Endothelial cell of umbilical vein (primary cell): ENCODE data around the gene BTBD2. TPM values are rescaled to one million over a fixed set of nuclear protein-coding genes. Genes with fewer than 3 reads are reported as not detected.

Experiments used
- BruUV-seq: library from RNA; stranded (reverse); fragments of 400-500 nt; replicated peaks from 2 replicates; lab custom pipeline; 2021; lab: Mats Ljungman, UMichigan
- CTCF ChIA-PET: fragments of 300-600, 350-600 bp; sonication (Branson Sonifier 250); formaldehyde crosslinking; loops from one replicate; lab custom pipeline; 2021; ENCODE audit warnings: antibody characterized with exemption, inconsistent platforms; lab: Charles Lee
- POLR2A ChIA-PET: fragments of 300-600, 350-600 bp; sonication (Branson Sonifier 250); formaldehyde crosslinking; loops from one replicate; lab custom pipeline; 2021; ENCODE audit warnings: antibody characterized with exemption, inconsistent platforms; lab: Charles Lee
- DNase-seq: peaks from one replicate; pipeline ENCODE4 v3.0.0-alpha.2; 2011; ENCODE audit warnings: low read depth, low spot score
- FAIRE-seq: peaks from 2 replicates; lab custom pipeline; 2011; peaks lifted over from hg19 to GRCh38; lab: Jason Lieb, UNC
- H2AFZ ChIP-seq: 2 replicates; pipeline ENCODE4 v1.6.0; 2012; ENCODE audit warnings: low read depth, low read length, control low read depth, inconsistent platforms
- H3K27ac ChIP-seq: 2 replicates; pipeline ENCODE4 v1.5.1; 2011; ENCODE audit warnings: low read depth, mild to moderate bottlenecking, control low read depth, low read length, moderate library complexity; ENCODE audit not compliant: insufficient read depth
- H3K27me3 ChIP-seq, 2 experiments: 2 replicates each; pipeline versions ENCODE4 v1.6.0 to v1.6.1; 2011; ENCODE audit warnings: low read length in 2 of 2, mixed read lengths in 1 of 2; ENCODE audit not compliant: control insufficient read depth in 2 of 2, insufficient read depth in 2 of 2
- H3K36me3 ChIP-seq, 2 experiments: 2 replicates in 1 of 2; 3 replicates in 1 of 2; pipeline ENCODE4 v1.5.1; 2011; ENCODE audit warnings: low read length in 2 of 2, mild to moderate bottlenecking in 1 of 2, moderate library complexity in 1 of 2; ENCODE audit not compliant: control insufficient read depth in 2 of 2, insufficient read depth in 2 of 2; ENCODE audit errors: extremely low read depth in 1 of 2
- H3K4me1 ChIP-seq: 3 replicates; pipeline ENCODE4 v1.5.1; 2011; ENCODE audit warnings: mild to moderate bottlenecking, low read length; ENCODE audit not compliant: control insufficient read depth, insufficient read depth; ENCODE audit errors: extremely low read depth
- H3K4me2 ChIP-seq: 2 replicates; pipeline ENCODE4 v1.6.1; 2011; ENCODE audit warnings: low read length, control low read depth, mixed read lengths; ENCODE audit not compliant: insufficient read depth
- H3K4me3 ChIP-seq, 3 experiments: fragments of 200-600 bp in 1 of 3; sonication (generic), shearing (Covaris generic) in 1 of 3; replicated peaks in 1 of 3; 2 replicates each; pipeline ENCODE4 v1.5.1; 2011 to 2016; ENCODE audit warnings: control low read depth in 3 of 3, low read length in 3 of 3, mild to moderate bottlenecking in 2 of 3, inconsistent platforms in 1 of 3, low read depth in 1 of 3, moderate library complexity in 1 of 3; ENCODE audit not compliant: insufficient read depth in 1 of 3
- H3K79me2 ChIP-seq: 2 replicates; pipeline ENCODE4 v1.6.0; 2012; ENCODE audit warnings: low read length, inconsistent platforms; ENCODE audit not compliant: control insufficient read depth, insufficient read depth
- H3K9ac ChIP-seq: replicated peaks from 2 replicates; pipeline ENCODE3; 2011; ENCODE audit warnings: low read length, control low read depth; ENCODE audit not compliant: insufficient read depth; ENCODE audit errors: extremely low read depth
- H3K9me1 ChIP-seq: replicated peaks from 3 replicates; pipeline ENCODE4 v1.6.0; 2011; ENCODE audit warnings: mild to moderate bottlenecking, low read length; ENCODE audit not compliant: control insufficient read depth, insufficient read depth; ENCODE audit errors: extremely low read depth
- H3K9me3 ChIP-seq: replicated peaks from 2 replicates; pipeline ENCODE4 v1.5.1; 2012; ENCODE audit warnings: low read length, inconsistent platforms; ENCODE audit not compliant: control insufficient read depth, insufficient read depth
- H4K20me1 ChIP-seq: replicated peaks from 2 replicates; pipeline ENCODE3; 2011; ENCODE audit warnings: mild to moderate bottlenecking, low read length; ENCODE audit not compliant: control insufficient read depth, insufficient read depth; ENCODE audit errors: extremely low read depth
- EZH2 ChIP-seq: IDR thresholded peaks from 2 replicates; pipeline ENCODE4 v1.6.1; 2012; ENCODE audit warnings: borderline replicate concordance, low read depth, mild to moderate bottlenecking, moderate library complexity, low read length, inconsistent platforms; ENCODE audit not compliant: severe bottlenecking
- FOS ChIP-seq: IDR thresholded peaks from 2 replicates; pipeline ENCODE4 v1.6.1; 2011; ENCODE audit warnings: mild to moderate bottlenecking, low read length, moderate library complexity, borderline replicate concordance; ENCODE audit not compliant: insufficient read depth
- GATA2 ChIP-seq: IDR thresholded peaks from 2 replicates; pipeline ENCODE4 v1.7.0; 2011; ENCODE audit warnings: low read depth, mild to moderate bottlenecking, moderate library complexity, mixed read lengths, low read length; ENCODE audit not compliant: insufficient read length, insufficient read depth
- JUN ChIP-seq: IDR thresholded peaks from 2 replicates; pipeline ENCODE4 v1.6.1; 2011; ENCODE audit warnings: borderline replicate concordance, low read depth; ENCODE audit not compliant: insufficient read length, insufficient read depth
- MYC ChIP-seq: IDR thresholded peaks from one replicate; pipeline ENCODE4 v1.6.1; 2011; ENCODE audit warnings: mild to moderate bottlenecking, low read depth, low read length
- POLR2A ChIP-seq: IDR thresholded peaks from 2 replicates; pipeline ENCODE4 v1.6.1; 2012; ENCODE audit warnings: low read depth, mild to moderate bottlenecking, control low read depth, low read length
- POLR2AphosphoS5 ChIP-seq: IDR thresholded peaks from 2 replicates; pipeline ENCODE4 v1.6.1; 2012; ENCODE audit warnings: low read depth, mild to moderate bottlenecking, control low read depth, low read length, moderate library complexity; ENCODE audit not compliant: insufficient read depth
- dilution Hi-C: fragments of 300-500 bp; cut with MboI; formaldehyde crosslinking; loops from one replicate; pipeline ENCODE4 v1.15.0; 2019; ENCODE audit warnings: low sequenced_read_pairs; ENCODE audit not compliant: extremely low pct_ligation_motif_present
- intact Hi-C: fragments of 100-400 bp; cut with micrococcal nuclease; formaldehyde crosslinking; loops from one replicate; pipeline ENCODE4 v1.10.0; 2022
- polyA plus RNA-seq, 4 experiments: library from polyadenylated mRNA; depleted of rRNA in 3 of 4; stranded (reverse) in 3 of 4; unstranded in 1 of 4; fragments of >200 nt; gene quantifications; 2 replicates each; pipeline versions ENCODE4 v1.2.1 to v1.2.3, GENCODE V29; 2011 to 2012; ENCODE audit warnings: missing spikeins in 1 of 4
- total RNA-seq: library from RNA; stranded (reverse); gene quantifications from 2 replicates; pipeline ENCODE4 v1.2.3, GENCODE V29; 2021
- TF ChIP-seq, protein P1 (sequence below), 2 donors: IDR thresholded peaks; 1 replicate in 1 of 2; 2 replicates in 1 of 2; pipeline ENCODE4 v1.5.1; 2011; ENCODE audit warnings: low read length in 2 of 2, mild to moderate bottlenecking in 2 of 2, moderate library complexity in 2 of 2, control low read depth in 1 of 2, inconsistent platforms in 1 of 2, low read depth in 1 of 2; ENCODE audit not compliant: insufficient read depth in 1 of 2; ENCODE audit errors: extremely low read depth in 1 of 2
- TF ChIP-seq, protein P2 (sequence below): IDR thresholded peaks from 2 replicates; pipeline ENCODE4 v1.6.1; 2011; ENCODE audit not compliant: insufficient read depth, insufficient read length

The BTBD2 gene
- total and polyA plus RNA-seq, 2 donors (not counting 3 experiments of a cell fraction or from before 2014, with no cell fraction given): 59.2 to 78.2 TPM

DNA sequence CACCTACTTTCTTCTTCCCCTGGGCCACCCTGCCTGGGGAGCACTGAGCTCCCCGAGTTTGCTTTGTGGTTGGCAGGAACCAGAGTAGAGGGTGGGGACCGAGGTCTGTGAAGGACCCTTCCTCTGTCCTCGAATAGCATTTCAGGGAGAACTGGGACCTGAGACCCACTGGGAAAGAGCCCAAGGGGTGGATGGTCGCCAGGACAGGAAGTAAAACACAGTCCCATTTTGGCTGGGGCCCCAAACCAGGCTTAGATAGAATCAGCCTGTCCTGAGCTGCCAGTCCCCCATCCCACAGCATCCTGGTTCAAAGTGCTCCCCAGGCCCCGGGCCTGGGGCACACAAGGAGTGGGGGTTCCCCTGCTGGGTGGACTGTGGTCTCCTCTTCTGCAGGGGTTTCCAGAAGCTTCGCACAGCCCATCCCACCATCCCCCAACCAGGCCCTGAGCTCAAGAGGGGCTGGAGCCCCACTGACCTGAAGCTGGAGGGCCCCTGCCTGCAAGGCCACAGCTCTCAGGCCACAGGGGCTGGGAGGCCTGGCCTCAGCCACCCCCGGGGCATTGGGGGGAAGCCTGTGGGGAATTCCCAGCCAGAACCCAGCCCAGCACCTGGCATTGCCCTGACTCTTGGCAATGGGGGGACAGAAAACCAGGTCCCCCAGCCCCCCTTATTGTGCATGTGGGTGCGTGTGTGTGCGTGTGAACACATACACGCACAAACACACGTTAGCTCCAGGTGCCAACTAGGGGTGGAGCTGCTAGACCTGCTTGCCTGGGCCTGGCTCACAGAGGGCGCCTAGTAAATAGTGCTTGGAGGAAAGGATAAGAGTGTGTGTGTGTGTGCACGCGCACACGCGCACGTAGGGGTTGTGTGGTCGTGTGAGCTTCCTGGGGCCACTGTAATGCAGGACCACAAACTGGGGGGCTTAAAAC, 36.5 kb upstream of the BTBD2 start:
- POLR2A ChIA-PET: interaction anchor here (0.5 to 1.4 kb wide), 5 partner anchors 9 to 348 kb away, joined by 3 to 7 read pairs (median 5); no protein-coding TSS in a partner anchor
- Histone ChIP-seq H3K4me1 (peaks cover 28% of the 10 kb centered on the region), H3K9me1 (no peaks in the 10 kb centered on the region), H3K4me3 (no peak overlapping the region), H4K20me1 (no peaks in the 10 kb centered on the region), H3K9me3 (no peaks in the 10 kb centered on the region), H2AFZ (peak overlapping the region; percentile 1), H3K79me2 (peaks cover 36% of the 10 kb centered on the region), H3K27ac (no peak overlapping the region), H3K9ac (no peak overlapping the region), H3K36me3 (no peaks in the 10 kb centered on the region), H3K27me3 (no peaks in the 10 kb centered on the region), H3K4me2 (no peak overlapping the region)
- DNase-seq (no peak), FAIRE-seq (no peak)
- dilution Hi-C loops (no loop called here), intact Hi-C loops (loop anchor here (1.0 kb wide), 3 partner anchors 10 to 44 kb away; partner anchors contain the start of genes IZUMO4 and MOB3A)
- TF ChIP-seq GATA2 (no peak), FOS (no peak), JUN (no peak), POLR2A (no peak), EZH2 (no peak), POLR2AphosphoS5 (no peak), MYC (no peak)
- TF ChIP-seq, protein P1, sequence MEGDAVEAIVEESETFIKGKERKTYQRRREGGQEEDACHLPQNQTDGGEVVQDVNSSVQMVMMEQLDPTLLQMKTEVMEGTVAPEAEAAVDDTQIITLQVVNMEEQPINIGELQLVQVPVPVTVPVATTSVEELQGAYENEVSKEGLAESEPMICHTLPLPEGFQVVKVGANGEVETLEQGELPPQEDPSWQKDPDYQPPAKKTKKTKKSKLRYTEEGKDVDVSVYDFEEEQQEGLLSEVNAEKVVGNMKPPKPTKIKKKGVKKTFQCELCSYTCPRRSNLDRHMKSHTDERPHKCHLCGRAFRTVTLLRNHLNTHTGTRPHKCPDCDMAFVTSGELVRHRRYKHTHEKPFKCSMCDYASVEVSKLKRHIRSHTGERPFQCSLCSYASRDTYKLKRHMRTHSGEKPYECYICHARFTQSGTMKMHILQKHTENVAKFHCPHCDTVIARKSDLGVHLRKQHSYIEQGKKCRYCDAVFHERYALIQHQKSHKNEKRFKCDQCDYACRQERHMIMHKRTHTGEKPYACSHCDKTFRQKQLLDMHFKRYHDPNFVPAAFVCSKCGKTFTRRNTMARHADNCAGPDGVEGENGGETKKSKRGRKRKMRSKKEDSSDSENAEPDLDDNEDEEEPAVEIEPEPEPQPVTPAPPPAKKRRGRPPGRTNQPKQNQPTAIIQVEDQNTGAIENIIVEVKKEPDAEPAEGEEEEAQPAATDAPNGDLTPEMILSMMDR (IDR thresholded peaks at IDR 0.05; ENCODE audit: extremely low read depth in 1 of 2, insufficient read depth in 1 of 2, low read depth in 1 of 2, low read length in 2 of 2): no peak
- TF ChIP-seq, protein P2, sequence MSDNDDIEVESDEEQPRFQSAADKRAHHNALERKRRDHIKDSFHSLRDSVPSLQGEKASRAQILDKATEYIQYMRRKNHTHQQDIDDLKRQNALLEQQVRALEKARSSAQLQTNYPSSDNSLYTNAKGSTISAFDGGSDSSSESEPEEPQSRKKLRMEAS: no peak
- no TSS peak for BruUV-seq
- CTCF ChIA-PET: interaction anchor here (1.1 to 3.2 kb wide), 3 partner anchors 13 to 19 kb away, joined by 3 to 17 read pairs (median 3); no protein-coding TSS in a partner anchor
